ENCODE data around the gene DSCAML1. TPM values are rescaled to one million over a fixed set of nuclear protein-coding genes. Genes with fewer than 3 reads are reported as not detected.

Gene DSCAML1
- total RNA-seq, 1 experiment from 2014 or later: 0.15 TPM

GRCh38 chr11:117733316-117733715 is 63.7 kb downstream of the DSCAML1 start:
- no peak for DNase-seq
- no peak overlapping the region for H3T11ph ChIP-seq (ENCODE audit: low read length)
- no peak overlapping the region for H3K4ac ChIP-seq (ENCODE audit: low read depth, low read length)
- no peak overlapping the region for H2BK120ac ChIP-seq (ENCODE audit: low read depth, low read length, poor library complexity, severe bottlenecking)
- H3K23ac ChIP-seq (ENCODE audit: insufficient read length, low read depth, low read length): no peak overlapping the region
- no peak overlapping the region for H3K18ac ChIP-seq (ENCODE audit: insufficient read length, low read depth, low read length)
- Mint-ChIP-seq H3K27me3 (ENCODE audit: low read depth) (peaks cover 10% of the 10 kb centered on the region), H3K36me3 (ENCODE audit: insufficient read depth in 1 of 3, low read depth in 3 of 3) (no peaks in the 10 kb centered on the region), H3K4me3 (no peak overlapping the region), H3K4me1 (peaks cover 31 to 42% of the 10 kb centered on the region in 2 experiments), H3K9me3 (peaks cover 0 to 7% of the 10 kb centered on the region in 2 experiments; a peak in 1 of 5 replicates), H3K27ac (no peak overlapping the region)
- H2BK5ac ChIP-seq (ENCODE audit: insufficient read length, low read length): no peak overlapping the region
- H2AFZ ChIP-seq (ENCODE audit: low read length): no peak overlapping the region
- no peak overlapping the region for H2BK20ac ChIP-seq (ENCODE audit: low read depth, low read length, poor library complexity, severe bottlenecking)
- H3K79me2 ChIP-seq (ENCODE audit: insufficient read depth, low read length): no peaks in the 10 kb centered on the region
- no peaks in the 10 kb centered on the region for H3K9me3 ChIP-seq (ENCODE audit: control insufficient read depth, low read depth, low read length)
- no peak overlapping the region for H2AK5ac ChIP-seq (ENCODE audit: insufficient read length, low read length)
- no peaks in the 10 kb centered on the region for H3K79me1 ChIP-seq (ENCODE audit: insufficient read depth, low read depth, low read length, poor library complexity, severe bottlenecking)
- H3K4me2 ChIP-seq (ENCODE audit: insufficient read depth, insufficient read length, low read length): no peak overlapping the region
- H2BK12ac ChIP-seq (ENCODE audit: insufficient read length, low read depth, low read length): no peak overlapping the region
- TF ChIP-seq CTCF (conservative IDR thresholded peaks at IDR 0.05): no peak
- H4K8ac ChIP-seq (replicated peaks; ENCODE audit: insufficient read length, low read depth, low read length): no peak overlapping the region
- H3K27me3 ChIP-seq (ENCODE audit: insufficient read depth, low read length): no peaks in the 10 kb centered on the region
- no peak overlapping the region for H4K5ac ChIP-seq (ENCODE audit: insufficient read length, low read depth, low read length)
- H4K20me1 ChIP-seq (ENCODE audit: control insufficient read depth, insufficient read depth, insufficient read length): no peaks in the 10 kb centered on the region
- no CpG with 5 or more reads among the region's 6 CpGs for WGBS (ENCODE audit: extremely low coverage, insufficient read length, low lambda C conversion rate)
- H3K9ac ChIP-seq (ENCODE audit: extremely low read depth, insufficient read length, low read length): no peak overlapping the region
- no peak overlapping the region for H2BK15ac ChIP-seq (ENCODE audit: low read depth, low read length)
- no peak overlapping the region for H3K56ac ChIP-seq (ENCODE audit: insufficient read length, low read depth, low read length)
- H4K91ac ChIP-seq (ENCODE audit: insufficient read length, low read depth, low read length): no peak overlapping the region
- peaks cover 3% of the 10 kb centered on the region; the same call in 1 of the 2 replicates for H3K4me1 ChIP-seq (ENCODE audit: insufficient read depth, low read length)
- no peaks in the 10 kb centered on the region for H3K23me2 ChIP-seq (ENCODE audit: insufficient read length, low read depth, low read length, poor library complexity, severe bottlenecking)
- no peak overlapping the region for H3K27ac ChIP-seq (ENCODE audit: insufficient read length, low read depth, low read length)
- H3K14ac ChIP-seq (ENCODE audit: insufficient read depth, low read length): no peak overlapping the region

Measured in H9 (cell line).